Measurements from ENCODE around the gene ACKR2. TPM values are rescaled to one million over a fixed set of nuclear protein-coding genes. Genes with fewer than 3 reads are reported as not detected.
"Not testable (repeated sequence)": the region's sequence is repeated elsewhere in the genome, so short reads cannot be mapped to it uniquely, and the experiment has no call there.

Gene ACKR2
- total RNA-seq, 1 experiment from 2014 or later: 0.76 TPM

- CTCF ChIA-PET: interaction anchor here (1.1 to 2.9 kb wide), 2 partner anchors 25 to 26 kb away, joined by 3 to 11 read pairs; no protein-coding TSS in a partner anchor
These were observed 4.0 kb upstream of the ACKR2 start for GRCh38 chr3:42805141-42805821.

GRCh38 chr3:42807929-42808328 is 1.3 kb upstream of the ACKR2 start:
- no peaks in the 10 kb centered on the region for H4K20me1 ChIP-seq (ENCODE audit: insufficient read depth)
- H3K4me3 ChIP-seq (replicated peaks in 1 of 2; ENCODE audit: low read depth in 1 of 2, low read length in 2 of 2): no peak overlapping the region
- TF ChIP-seq CEBPB (IDR thresholded peaks at IDR 0.05; ENCODE audit: low read depth): no peak
- TF ChIP-seq POLR2AphosphoS5 (IDR thresholded peaks at IDR 0.05; ENCODE audit: low read depth, low read length): no peak
- TF ChIP-seq RAD21 (IDR thresholded peaks at IDR 0.05; ENCODE audit: low read depth): no peak
- TF ChIP-seq EZH2phosphoT487 (IDR thresholded peaks at IDR 0.05; ENCODE audit: borderline replicate concordance): no peak
- no peak for TF ChIP-seq ATF3 (IDR thresholded peaks at IDR 0.05)
- no peak for TF ChIP-seq POLR2A (IDR thresholded peaks at IDR 0.05; ENCODE audit: borderline replicate concordance, extremely low read depth, insufficient read depth, insufficient read length)
- no peak for TF ChIP-seq ZBTB33 (IDR thresholded peaks at IDR 0.05; ENCODE audit: extremely low read depth, insufficient replicate concordance, low read length)
- TF ChIP-seq SIN3A (IDR thresholded peaks at IDR 0.05; ENCODE audit: low read depth): no peak
- no peak for TF ChIP-seq ZNF274 (IDR thresholded peaks at IDR 0.05; ENCODE audit: low read depth, low read length)
- no peak overlapping the region for H3K27ac ChIP-seq (ENCODE audit: low read depth, low read length)
- H3K4me2 ChIP-seq (ENCODE audit: low read length): no peak overlapping the region
- H3K9me2 ChIP-seq (ENCODE audit: insufficient read depth): no peaks in the 10 kb centered on the region
- intact Hi-C loops (cut with micrococcal nuclease): no loop called here
- POLR2A ChIA-PET: no interaction called here
- H3K4me1 ChIP-seq (ENCODE audit: control insufficient read depth in 1 of 2, insufficient read depth in 2 of 2, low read length in 2 of 2): peaks cover 0 to 11% of the 10 kb centered on the region in 2 experiments; a peak in 2 of 4 replicates
- no peak overlapping the region for H3K9ac ChIP-seq (ENCODE audit: low read length)
- H3K79me2 ChIP-seq (ENCODE audit: insufficient read depth, low read length): peaks cover 12% of the 10 kb centered on the region
- RAD21 ChIA-PET (ENCODE audit: low non-redundant PET in 1 of 2, low total read pairs in 2 of 2, uncharacterized antibody in 2 of 2, unreplicated experiment in 2 of 2): no interaction called here
- H3K9me3 ChIP-seq (ENCODE audit: control insufficient read depth in 1 of 2, insufficient read depth in 1 of 2, low read depth in 1 of 2, low read length in 2 of 2): no peaks in the 10 kb centered on the region
- no peaks in the 10 kb centered on the region for H3K27me3 ChIP-seq (ENCODE audit: insufficient read depth, low read length)
- no peaks in the 10 kb centered on the region for H3K36me3 ChIP-seq (ENCODE audit: control insufficient read depth in 1 of 2, insufficient read depth in 2 of 2, low read length in 2 of 2)
- no peak for DNase-seq (ENCODE audit: low read depth, low spot score)
- no TSS peak for BruUV-seq (replicated peaks)
- CTCF ChIA-PET: no interaction called here
- no peak for ATAC-seq
- H2AFZ ChIP-seq (ENCODE audit: low read depth, low read length, poor library complexity, severe bottlenecking): no peak overlapping the region

More at GRCh38 chr3:42805141-42805821, 4.0 kb upstream of the ACKR2 start:
- Histone ChIP-seq H3K79me2 (ENCODE audit: insufficient read depth, low read length) (peaks cover 39% of the 10 kb centered on the region), H3K36me3 (ENCODE audit: control insufficient read depth in 1 of 2, insufficient read depth in 2 of 2, low read length in 2 of 2) (no peaks in the 10 kb centered on the region), H3K4me1 (ENCODE audit: control insufficient read depth in 1 of 2, insufficient read depth in 2 of 2, low read length in 2 of 2) (peaks cover 0 to 15% of the 10 kb centered on the region in 2 experiments; a peak in 2 of 4 replicates), H3K4me2 (ENCODE audit: low read length) (peak overlapping the region; percentile 95), H3K9me3 (ENCODE audit: control insufficient read depth in 1 of 2, insufficient read depth in 1 of 2, low read depth in 1 of 2, low read length in 2 of 2) (no peaks in the 10 kb centered on the region), H3K4me3 (replicated peaks in 1 of 2; ENCODE audit: low read depth in 1 of 2, low read length in 2 of 2) (peak overlapping the region; percentile 88 to 98), H2AFZ (ENCODE audit: low read depth, low read length, poor library complexity, severe bottlenecking) (no peak overlapping the region), H4K20me1 (ENCODE audit: insufficient read depth) (no peaks in the 10 kb centered on the region), H3K9ac (ENCODE audit: low read length) (peak overlapping the region; percentile 94), H3K9me2 (ENCODE audit: insufficient read depth) (no peaks in the 10 kb centered on the region), H3K27ac (ENCODE audit: low read depth, low read length) (no peak overlapping the region), H3K27me3 (ENCODE audit: insufficient read depth, low read length) (no peaks in the 10 kb centered on the region)
- RAD21 ChIA-PET (ENCODE audit: low non-redundant PET in 1 of 2, low total read pairs in 2 of 2, uncharacterized antibody in 2 of 2, unreplicated experiment in 2 of 2): no interaction called here
- POLR2A ChIA-PET: interaction anchor here (0.8 to 1.6 kb wide), 4 partner anchors 11 to 47 kb away, joined by 3 to 6 read pairs (median 4); no protein-coding TSS in a partner anchor
- ATAC-seq (no peak), DNase-seq (ENCODE audit: low read depth, low spot score) (no peak)
- BruUV-seq (replicated peaks): no TSS peak
- no peak for TF ChIP-seq FOSL1 (IDR thresholded peaks at IDR 0.05; ENCODE audit: low read depth)
- intact Hi-C loops (cut with micrococcal nuclease): no loop called here

- POLR2A ChIA-PET; intact Hi-C loops (cut with micrococcal nuclease); H3K27me3 ChIP-seq (ENCODE audit: insufficient read depth, low read length); H3K27ac ChIP-seq (ENCODE audit: low read depth, low read length); CTCF ChIA-PET; RAD21 ChIA-PET (ENCODE audit: low non-redundant PET in 1 of 2, low total read pairs in 2 of 2, uncharacterized antibody in 2 of 2, unreplicated experiment in 2 of 2); H3K4me1 ChIP-seq (ENCODE audit: control insufficient read depth in 1 of 2, insufficient read depth in 2 of 2, low read length in 2 of 2); H3K9ac ChIP-seq (ENCODE audit: low read length); ATAC-seq; H3K4me2 ChIP-seq (ENCODE audit: low read length); H3K36me3 ChIP-seq (ENCODE audit: control insufficient read depth in 1 of 2, insufficient read depth in 2 of 2, low read length in 2 of 2); H3K9me2 ChIP-seq (ENCODE audit: insufficient read depth); H3K4me3 ChIP-seq (replicated peaks in 1 of 2; ENCODE audit: low read depth in 1 of 2, low read length in 2 of 2); BruUV-seq (replicated peaks); H2AFZ ChIP-seq (ENCODE audit: low read depth, low read length, poor library complexity, severe bottlenecking); DNase-seq (ENCODE audit: low read depth, low spot score); H3K79me2 ChIP-seq (ENCODE audit: insufficient read depth, low read length); H4K20me1 ChIP-seq (ENCODE audit: insufficient read depth); H3K9me3 ChIP-seq (ENCODE audit: control insufficient read depth in 1 of 2, insufficient read depth in 1 of 2, low read depth in 1 of 2, low read length in 2 of 2): not testable (repeated sequence)
These were observed 1.5 kb downstream of the ACKR2 start for GRCh38 chr3:42810706-42811105.
